GM21367 (cell line): Measurements from ENCODE around the gene AFDN.

ENCODE experiments used
- ATAC-seq: cut with Tn5 transposase; IDR thresholded peaks from one replicate; pipeline ENCODE4 v1.9.1; 2021; ENCODE audit not compliant: unreplicated experiment

Gene AFDN

GRCh38 chr6:167912494-167912893 lies 85.8 kb downstream of the AFDN start:
- ATAC-seq: no peak

DNA sequence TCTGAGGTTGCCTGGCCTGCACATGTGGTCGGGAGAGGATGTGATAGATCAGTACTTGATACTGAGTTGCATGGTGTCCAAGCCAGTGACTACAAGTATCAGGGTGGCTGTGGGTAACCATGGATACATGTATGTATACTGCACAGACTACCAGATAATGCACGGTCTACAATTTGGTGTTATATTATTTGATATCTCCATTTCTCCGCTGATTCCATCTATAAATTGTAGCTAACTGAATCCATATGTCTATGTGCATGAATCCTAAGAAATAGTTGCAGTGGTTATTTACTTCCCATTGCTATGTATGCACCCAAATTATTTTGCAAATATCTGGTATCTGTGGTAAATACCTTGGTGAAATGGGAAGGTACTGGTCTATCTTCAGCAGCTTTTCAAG lies 87.0 kb downstream of the AFDN start:
- no peak for ATAC-seq

- no peak for ATAC-seq
Observed at GRCh38 chr6:167915139-167915538, 88.4 kb downstream of the AFDN start.

DNA sequence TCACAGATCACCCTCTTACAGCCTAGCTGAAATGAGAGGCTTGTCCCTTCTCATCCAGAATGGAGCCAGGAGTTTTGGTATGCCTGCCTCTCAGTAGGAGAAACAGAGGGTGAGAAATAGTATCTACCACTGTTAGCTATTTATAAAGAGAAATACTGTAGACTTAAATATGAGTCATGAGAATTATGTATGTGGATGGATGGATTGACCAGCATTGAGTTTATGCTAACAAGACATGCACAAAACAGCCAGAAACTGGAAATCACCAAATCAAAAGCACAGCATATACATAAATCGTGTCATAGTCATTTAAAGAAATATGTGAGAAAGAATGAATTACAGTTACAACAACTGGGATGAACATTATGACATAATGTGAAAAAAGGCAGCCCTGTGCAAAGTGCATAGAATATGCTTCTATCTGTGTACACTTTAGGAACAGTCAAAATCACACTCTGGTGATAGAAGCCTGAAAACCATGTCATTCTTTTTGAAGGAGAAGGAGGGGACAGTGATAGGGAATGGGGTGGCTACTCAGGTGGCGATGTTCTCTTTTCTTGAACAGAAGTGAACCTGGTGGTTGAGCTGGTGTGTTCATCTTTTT lies 90.9 kb downstream of the AFDN start:
- no peak for ATAC-seq

DNA sequence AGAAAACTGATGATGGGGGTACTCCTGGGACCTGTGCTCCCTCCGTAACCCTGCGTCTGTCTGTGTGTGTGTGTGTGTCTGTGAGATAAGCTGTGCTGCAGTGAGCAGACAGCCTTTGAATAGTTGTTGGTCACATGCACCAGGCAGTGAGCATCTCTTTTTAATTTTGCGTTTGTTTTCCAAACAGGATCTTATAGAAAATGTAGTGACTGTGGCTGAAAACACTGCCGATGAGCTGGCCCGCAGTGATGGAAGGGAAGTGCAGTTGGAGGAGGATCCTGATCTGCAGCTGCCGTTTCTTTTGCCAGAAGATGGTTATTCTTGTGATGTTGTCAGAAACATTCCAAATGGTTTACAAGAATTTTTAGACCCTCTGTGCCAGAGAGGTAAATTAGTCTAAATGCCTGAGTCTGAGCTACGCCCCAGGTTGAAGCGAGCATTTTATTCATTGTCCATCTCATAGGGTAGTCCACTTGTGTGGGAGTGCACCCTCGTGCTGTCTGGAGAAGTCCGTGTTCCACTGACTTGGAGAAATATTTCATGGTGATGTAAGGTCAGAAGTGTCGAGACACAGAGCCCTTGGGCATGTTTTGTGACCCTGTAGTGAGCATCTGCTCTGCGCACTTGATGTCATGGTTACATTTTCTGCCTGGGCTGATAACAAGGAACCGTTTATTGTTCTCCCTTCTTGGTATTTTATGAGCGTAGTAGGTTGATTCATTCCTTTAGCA lies 92.0 kb downstream of the AFDN start:
- no peak for ATAC-seq

GRCh38 chr6:167919349-167919748 lies 92.6 kb downstream of the AFDN start:
- ATAC-seq: no peak

DNA sequence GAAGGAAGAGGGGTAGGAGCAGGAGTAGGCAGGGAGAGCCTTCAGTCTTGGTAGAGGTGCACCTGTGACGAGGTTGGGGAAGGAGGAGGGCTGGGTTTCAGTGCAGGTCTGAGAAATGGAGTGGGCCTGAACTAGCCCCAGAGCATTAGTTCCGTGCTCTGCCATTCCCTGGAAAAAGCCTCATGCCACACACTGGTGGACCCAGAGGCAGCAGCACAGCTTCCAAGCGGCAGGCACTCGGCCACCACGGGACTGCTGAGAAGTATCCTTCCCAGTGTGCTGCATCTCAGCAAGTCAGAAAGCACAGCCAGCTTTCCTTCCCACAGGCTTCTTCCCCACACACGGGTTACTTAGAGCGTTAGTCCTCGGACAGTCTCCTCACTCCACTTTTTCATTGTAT lies 93.5 kb downstream of the AFDN start:
- no peak for ATAC-seq

GRCh38 chr6:167921831-167922230 lies 95.1 kb downstream of the AFDN start:
- ATAC-seq: no peak

DNA sequence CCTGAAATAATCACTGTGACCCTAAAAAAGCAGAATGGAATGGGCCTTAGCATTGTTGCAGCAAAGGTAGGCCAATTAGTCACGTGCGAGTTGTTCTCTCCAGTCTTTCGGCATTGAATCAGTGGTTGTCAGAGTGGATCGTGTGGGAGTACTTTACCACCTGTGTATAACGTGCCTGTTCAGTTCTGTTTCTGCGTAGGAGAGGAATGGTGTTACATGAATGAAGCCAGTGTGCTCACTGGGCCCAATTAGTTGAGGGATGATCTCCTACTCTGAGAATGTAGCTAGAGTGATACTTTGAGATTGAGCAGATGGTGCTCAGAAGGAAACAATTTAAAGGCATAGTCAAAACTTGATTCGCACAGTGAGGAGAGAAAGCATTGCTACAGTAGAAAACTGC lies 98.3 kb downstream of the AFDN start:
- no peak for ATAC-seq

DNA sequence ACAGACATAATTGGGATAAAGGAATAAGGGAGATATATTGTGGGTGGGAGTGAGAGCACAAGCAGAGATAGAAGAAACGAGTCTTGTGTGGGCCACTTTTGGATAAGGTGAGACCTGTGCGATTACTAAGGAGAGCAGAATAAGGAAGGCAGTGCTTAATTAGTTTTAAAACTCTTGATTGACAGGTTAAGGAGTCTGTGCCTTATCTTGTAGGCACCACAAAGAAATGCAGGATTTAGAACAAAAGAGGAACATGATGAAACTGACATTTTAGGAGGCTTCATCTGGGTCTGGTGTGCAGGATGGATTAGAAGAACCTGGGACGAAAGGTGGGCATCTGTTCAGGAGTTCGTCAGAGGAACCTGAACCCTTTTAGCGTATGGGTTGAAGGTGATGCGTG lies 100.5 kb downstream of the AFDN start:
- no peak for ATAC-seq

GRCh38 chr6:167928111-167928510 lies 101.4 kb downstream of the AFDN start:
- ATAC-seq: no peak

- no peak for ATAC-seq
Observed at GRCh38 chr6:167930295-167930694, 103.6 kb downstream of the AFDN start.

- ATAC-seq: no peak
Observed at GRCh38 chr6:167932468-167933276, 106.0 kb downstream of the AFDN start.

DNA sequence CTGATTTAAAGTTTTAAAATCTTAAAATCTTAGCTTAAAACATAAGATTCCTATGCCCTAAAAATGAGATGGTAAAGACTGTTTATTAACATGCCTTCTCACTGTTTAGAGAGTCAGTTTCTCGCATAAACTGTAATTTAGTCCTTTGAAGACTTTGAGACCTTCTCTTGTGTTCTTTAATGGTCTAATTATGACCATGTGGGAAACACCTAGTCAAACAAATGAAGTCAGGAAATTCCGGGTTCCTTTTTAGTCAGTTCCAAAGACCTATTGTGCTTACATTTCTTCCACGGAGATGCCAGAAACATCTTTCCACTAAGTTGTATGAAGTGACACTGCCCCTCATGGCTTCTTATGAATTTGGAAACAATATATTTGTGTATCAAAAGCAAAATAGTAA lies 106.6 kb downstream of the AFDN start:
- ATAC-seq: no peak

DNA sequence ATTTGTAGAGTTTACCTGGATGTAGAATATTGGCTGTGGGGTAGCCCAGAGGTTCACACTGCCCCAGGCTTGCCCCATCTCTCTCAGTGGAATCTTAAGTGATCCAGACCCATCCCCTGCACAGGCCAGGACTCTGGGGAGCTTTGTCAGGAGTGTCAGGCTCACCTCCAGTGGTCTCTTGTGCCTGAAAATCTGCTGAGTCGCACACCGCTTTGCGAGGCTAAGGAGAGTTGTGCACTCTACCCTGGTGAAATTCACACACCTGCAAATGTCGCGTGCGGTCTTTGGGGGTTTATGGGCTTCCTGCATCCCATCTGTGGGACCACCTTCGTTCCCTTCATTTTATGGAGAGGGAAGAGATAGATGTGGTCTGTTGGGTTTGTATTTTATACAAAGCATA lies 107.1 kb downstream of the AFDN start:
- ATAC-seq: no peak

- ATAC-seq: no peak
Observed at GRCh38 chr6:167934426-167934864, 107.7 kb downstream of the AFDN start.

GRCh38 chr6:167936051-167936450 lies 109.3 kb downstream of the AFDN start:
- ATAC-seq: no peak

DNA sequence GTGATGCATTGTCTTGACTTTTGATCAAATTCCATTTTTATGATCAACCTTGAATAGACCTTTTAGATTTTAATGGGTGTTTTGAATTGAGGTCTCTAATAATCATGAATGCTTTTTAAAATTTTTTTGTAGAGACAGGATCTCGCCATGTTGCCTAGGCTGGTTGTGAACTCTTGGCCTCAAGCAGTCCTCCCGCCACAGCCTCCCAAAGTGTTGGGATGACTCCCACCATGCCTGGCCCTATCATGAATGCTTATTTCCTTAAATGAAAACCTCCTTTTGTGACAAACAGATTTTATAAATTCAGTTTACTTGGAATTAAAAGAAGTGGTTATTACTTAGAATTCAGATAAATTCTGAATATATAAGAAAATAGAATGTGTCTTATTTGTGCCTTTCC lies 110.6 kb downstream of the AFDN start:
- no peak for ATAC-seq

DNA sequence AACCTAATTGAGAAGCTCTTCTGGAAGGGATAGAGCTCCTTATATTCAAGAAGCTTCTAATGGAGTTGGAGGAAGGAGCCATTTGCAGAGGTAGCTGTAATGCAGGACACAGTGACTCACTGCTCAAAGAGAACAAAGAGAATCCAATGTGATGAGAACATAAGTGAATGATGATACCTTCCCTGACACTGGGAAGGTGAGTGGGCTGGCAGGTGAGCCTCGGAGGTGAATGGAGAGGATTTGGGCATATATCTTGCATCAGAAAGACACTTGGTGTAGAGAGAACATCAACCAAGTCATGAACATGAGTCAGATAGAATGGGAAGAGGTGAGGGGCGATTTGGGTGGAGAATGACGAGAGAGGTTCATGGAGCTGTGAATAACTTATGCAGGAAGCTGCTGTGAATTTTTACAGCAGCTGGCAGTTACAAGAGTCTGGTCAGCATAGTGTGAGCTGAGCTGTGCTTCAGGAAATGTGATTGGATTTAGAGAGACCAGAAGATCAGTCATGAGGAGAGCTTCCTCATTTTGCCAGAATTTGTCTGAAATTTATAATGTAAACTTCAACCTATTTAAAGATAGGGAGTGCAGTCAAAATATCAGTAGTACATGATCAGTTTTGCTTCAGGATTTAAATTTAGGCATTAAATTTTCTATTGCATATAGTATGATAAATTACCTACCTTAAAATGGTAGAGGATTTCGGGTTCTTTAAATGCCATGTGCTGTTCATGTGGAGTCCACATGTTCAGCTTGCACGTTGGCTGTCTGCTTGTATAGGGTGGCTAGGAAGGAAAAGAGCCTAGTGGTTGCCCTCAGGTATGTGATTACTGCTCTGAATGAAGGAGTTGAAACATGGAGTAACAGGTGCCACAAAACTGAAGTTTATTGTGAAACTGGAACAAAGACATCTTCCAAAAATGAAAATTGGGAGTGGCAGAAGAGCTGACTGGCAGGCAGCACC lies 111.5 kb downstream of the AFDN start:
- ATAC-seq: no peak

DNA sequence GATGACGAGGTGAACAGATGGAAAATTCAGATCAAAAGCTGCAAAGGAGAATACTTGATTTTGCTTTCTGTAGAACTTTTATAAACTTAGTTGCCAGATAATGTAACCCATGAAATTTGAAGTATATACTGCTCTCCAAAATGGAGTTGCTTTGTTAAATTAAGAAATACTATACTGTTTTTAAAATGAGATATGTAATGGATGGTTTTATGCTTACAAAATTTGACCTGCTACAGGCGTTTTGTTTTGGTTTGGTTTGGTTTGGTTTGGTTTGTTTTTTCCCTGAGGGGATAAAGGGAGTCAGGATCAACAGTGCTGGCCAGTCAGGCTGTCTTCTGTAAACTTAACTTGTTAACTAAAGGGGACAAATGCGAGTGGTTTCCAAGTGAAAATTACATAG lies 115.1 kb downstream of the AFDN start:
- no peak for ATAC-seq

GRCh38 chr6:167944130-167944529 lies 117.4 kb downstream of the AFDN start:
- no peak for ATAC-seq
